Measurements from ENCODE around the gene PLOD1.

- TF ChIP-seq CTCF (IDR thresholded peaks at IDR 0.05; ENCODE audit: low read depth, low read length), result no peak
- no peak for TF ChIP-seq POLR2A (IDR thresholded peaks at IDR 0.05; ENCODE audit: extremely low read depth, insufficient read length)
- no peak for TF ChIP-seq MYC (IDR thresholded peaks at IDR 0.05; ENCODE audit: low read depth, low read length)
These were observed 22.5 kb upstream of the PLOD1 start for GRCh38 chr1:11912000-11912399.
